ENCODE results near the gene R3HDM2.

DNA sequence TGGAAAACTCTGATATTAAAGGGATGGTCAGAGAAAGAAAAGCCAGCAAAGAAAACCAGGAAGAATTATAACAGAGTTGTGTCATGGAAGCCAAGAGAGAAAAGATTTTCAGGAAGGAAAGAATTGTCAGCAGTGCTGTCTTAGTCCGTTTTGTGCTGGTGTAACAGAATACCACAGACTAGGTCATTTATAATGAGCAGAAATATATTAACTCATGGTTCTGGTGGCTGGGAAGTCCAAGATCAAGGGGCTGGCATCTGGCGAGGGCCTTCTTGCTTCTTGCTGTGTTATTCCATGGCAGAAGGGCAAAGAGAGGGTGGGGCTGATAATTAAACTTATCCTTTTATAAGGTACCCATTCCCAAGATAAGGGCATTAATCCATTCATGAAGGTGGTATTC, 17.8 kb upstream of the R3HDM2 start:
- TF ChIP-seq, protein P1, sequence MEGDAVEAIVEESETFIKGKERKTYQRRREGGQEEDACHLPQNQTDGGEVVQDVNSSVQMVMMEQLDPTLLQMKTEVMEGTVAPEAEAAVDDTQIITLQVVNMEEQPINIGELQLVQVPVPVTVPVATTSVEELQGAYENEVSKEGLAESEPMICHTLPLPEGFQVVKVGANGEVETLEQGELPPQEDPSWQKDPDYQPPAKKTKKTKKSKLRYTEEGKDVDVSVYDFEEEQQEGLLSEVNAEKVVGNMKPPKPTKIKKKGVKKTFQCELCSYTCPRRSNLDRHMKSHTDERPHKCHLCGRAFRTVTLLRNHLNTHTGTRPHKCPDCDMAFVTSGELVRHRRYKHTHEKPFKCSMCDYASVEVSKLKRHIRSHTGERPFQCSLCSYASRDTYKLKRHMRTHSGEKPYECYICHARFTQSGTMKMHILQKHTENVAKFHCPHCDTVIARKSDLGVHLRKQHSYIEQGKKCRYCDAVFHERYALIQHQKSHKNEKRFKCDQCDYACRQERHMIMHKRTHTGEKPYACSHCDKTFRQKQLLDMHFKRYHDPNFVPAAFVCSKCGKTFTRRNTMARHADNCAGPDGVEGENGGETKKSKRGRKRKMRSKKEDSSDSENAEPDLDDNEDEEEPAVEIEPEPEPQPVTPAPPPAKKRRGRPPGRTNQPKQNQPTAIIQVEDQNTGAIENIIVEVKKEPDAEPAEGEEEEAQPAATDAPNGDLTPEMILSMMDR (IDR thresholded peaks at IDR 0.05 in 2 of 3, conservative IDR thresholded peaks at IDR 0.05 in 1 of 3; ENCODE audit: borderline replicate concordance in 1 of 3, insufficient read depth in 1 of 3, low read depth in 2 of 3, low read length in 2 of 3) = no peak
- no peak for TF ChIP-seq POLR2A (IDR thresholded peaks at IDR 0.05; ENCODE audit: borderline replicate concordance, extremely low read depth, insufficient read depth, insufficient read length)
- TF ChIP-seq, protein P2, sequence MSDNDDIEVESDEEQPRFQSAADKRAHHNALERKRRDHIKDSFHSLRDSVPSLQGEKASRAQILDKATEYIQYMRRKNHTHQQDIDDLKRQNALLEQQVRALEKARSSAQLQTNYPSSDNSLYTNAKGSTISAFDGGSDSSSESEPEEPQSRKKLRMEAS (IDR thresholded peaks at IDR 0.05) = no peak

All from HCT116 (cell line).